H9 (cell line): ENCODE results near the gene APOBR. TPM values are rescaled to one million over a fixed set of nuclear protein-coding genes. Genes with fewer than 3 reads are reported as not detected.
"Not testable (repeated sequence)": the region's sequence is repeated elsewhere in the genome, so short reads cannot be mapped to it uniquely, and the experiment has no call there.

ENCODE experiments used
- DNase-seq: peaks from one replicate; pipeline ENCODE4 v3.0.0-alpha.2; 2017
- H2AFZ ChIP-seq: one replicate; pipeline ENCODE4 v1.6.1; 2013; ENCODE audit warnings: mild to moderate bottlenecking, low read length, control low read depth, moderate library complexity
- H2AK5ac ChIP-seq: 2 replicates; pipeline ENCODE4 v1.6.1; 2013; ENCODE audit warnings: low read length, control low read depth, mixed read lengths; ENCODE audit not compliant: insufficient read length
- H2BK120ac ChIP-seq: one replicate; pipeline ENCODE4 v1.6.1; 2013; ENCODE audit warnings: low read depth, mild to moderate bottlenecking, low read length, control low read depth, inconsistent platforms; ENCODE audit not compliant: poor library complexity, severe bottlenecking
- H2BK12ac ChIP-seq: 2 replicates; pipeline ENCODE4 v1.6.1; 2013; ENCODE audit warnings: low read length, control low read depth, mixed read lengths, low read depth; ENCODE audit not compliant: insufficient read length
- H2BK15ac ChIP-seq: 2 replicates; pipeline ENCODE4 v1.6.1; 2013; ENCODE audit warnings: low read depth, low read length, control low read depth
- H2BK20ac ChIP-seq: one replicate; pipeline ENCODE4 v1.6.1; 2013; ENCODE audit warnings: low read depth, mild to moderate bottlenecking, low read length, control low read depth, inconsistent platforms; ENCODE audit not compliant: poor library complexity, severe bottlenecking
- H2BK5ac ChIP-seq: 2 replicates; pipeline ENCODE4 v1.6.1; 2013; ENCODE audit warnings: low read length, control low read depth, mixed read lengths; ENCODE audit not compliant: insufficient read length
- H3K14ac ChIP-seq: 2 replicates; pipeline ENCODE4 v1.6.1; 2013; ENCODE audit warnings: low read length, control low read depth; ENCODE audit not compliant: insufficient read depth
- H3K18ac ChIP-seq: 2 replicates; pipeline ENCODE4 v1.6.1; 2013; ENCODE audit warnings: low read depth, mild to moderate bottlenecking, mixed read lengths, low read length, control low read depth; ENCODE audit not compliant: insufficient read length
- H3K23ac ChIP-seq: 2 replicates; pipeline ENCODE4 v1.6.1; 2013; ENCODE audit warnings: low read length, control low read depth, mixed read lengths, low read depth; ENCODE audit not compliant: insufficient read length
- H3K23me2 ChIP-seq: 2 replicates; pipeline ENCODE4 v1.6.1; 2013; ENCODE audit warnings: low read depth, mild to moderate bottlenecking, mixed read lengths, low read length, control low read depth; ENCODE audit not compliant: insufficient read length, poor library complexity, severe bottlenecking
- H3K27ac ChIP-seq: 2 replicates; pipeline ENCODE4 v1.5.1; 2013; ENCODE audit warnings: low read length, control low read depth, mixed read lengths, low read depth; ENCODE audit not compliant: insufficient read length
- H3K27me3 ChIP-seq: 2 replicates; pipeline ENCODE4 v1.6.1; 2013; ENCODE audit warnings: low read length, control low read depth, inconsistent platforms; ENCODE audit not compliant: insufficient read depth
- H3K4ac ChIP-seq: 2 replicates; pipeline ENCODE4 v1.6.1; 2013; ENCODE audit warnings: low read depth, mild to moderate bottlenecking, control low read depth, inconsistent platforms, low read length, moderate library complexity
- H3K4me1 ChIP-seq: 2 replicates; pipeline ENCODE4 v1.6.1; 2013; ENCODE audit warnings: low read length, control low read depth, inconsistent platforms; ENCODE audit not compliant: insufficient read depth
- H3K4me2 ChIP-seq: 2 replicates; pipeline ENCODE4 v1.6.1; 2013; ENCODE audit warnings: low read length, control low read depth, mixed read lengths; ENCODE audit not compliant: insufficient read length, insufficient read depth
- H3K56ac ChIP-seq: 2 replicates; pipeline ENCODE4 v1.6.1; 2013; ENCODE audit warnings: low read depth, mild to moderate bottlenecking, mixed read lengths, low read length, control low read depth; ENCODE audit not compliant: insufficient read length
- H3K79me1 ChIP-seq: 2 replicates; pipeline ENCODE4 v1.6.1; 2013; ENCODE audit warnings: low read depth, mild to moderate bottlenecking, moderate library complexity, low read length, control low read depth, inconsistent platforms; ENCODE audit not compliant: insufficient read depth, poor library complexity, severe bottlenecking
- H3K79me2 ChIP-seq: 2 replicates; pipeline ENCODE4 v1.6.1; 2013; ENCODE audit warnings: low read length, control low read depth, inconsistent platforms; ENCODE audit not compliant: insufficient read depth
- H3K9ac ChIP-seq: 2 replicates; pipeline ENCODE4 v1.6.1; 2013; ENCODE audit warnings: low read length, control low read depth, mixed read lengths; ENCODE audit not compliant: insufficient read length; ENCODE audit errors: extremely low read depth
- H3K9me3 ChIP-seq: one replicate; pipeline ENCODE4 v1.6.1; 2013; ENCODE audit warnings: low read depth, low read length, inconsistent platforms; ENCODE audit not compliant: control insufficient read depth
- H3T11ph ChIP-seq: one replicate; pipeline ENCODE4 v1.6.1; 2013; ENCODE audit warnings: mild to moderate bottlenecking, low read length, control low read depth, inconsistent platforms
- H4K20me1 ChIP-seq: one replicate; pipeline ENCODE4 v1.6.1; 2013; ENCODE audit not compliant: control insufficient read depth, insufficient read length, insufficient read depth
- H4K5ac ChIP-seq: 2 replicates; pipeline ENCODE4 v1.6.1; 2013; ENCODE audit warnings: low read depth, mild to moderate bottlenecking, mixed read lengths, low read length, control low read depth; ENCODE audit not compliant: insufficient read length
- H4K8ac ChIP-seq: replicated peaks from 2 replicates; pipeline ENCODE4 v1.6.1; 2013; ENCODE audit warnings: low read length, control low read depth, mixed read lengths, low read depth; ENCODE audit not compliant: insufficient read length
- H4K91ac ChIP-seq: 2 replicates; pipeline ENCODE4 v1.6.1; 2013; ENCODE audit warnings: low read depth, mild to moderate bottlenecking, moderate library complexity, mixed read lengths, low read length, control low read depth; ENCODE audit not compliant: insufficient read length
- H3K27ac Mint-ChIP-seq, 3 experiments: 2 replicates in 2 of 3; 3 replicates in 1 of 3; pipeline ENCODE4 v1.8.0; 2020 to 2021; ENCODE audit warnings: mixed read lengths in 3 of 3, mild to moderate bottlenecking in 1 of 3, moderate library complexity in 1 of 3
- H3K27me3 Mint-ChIP-seq: 2 replicates; pipeline ENCODE4 v1.8.0; 2021; ENCODE audit warnings: low read depth, mild to moderate bottlenecking, moderate library complexity, mixed read lengths
- H3K36me3 Mint-ChIP-seq, 3 experiments: 2 replicates in 2 of 3; 3 replicates in 1 of 3; pipeline ENCODE4 v1.8.0; 2020 to 2021; ENCODE audit warnings: low read depth in 3 of 3, mixed read lengths in 3 of 3; ENCODE audit not compliant: insufficient read depth in 1 of 3
- H3K4me1 Mint-ChIP-seq, 2 experiments: 2 replicates each; pipeline ENCODE4 v1.8.0; 2020; ENCODE audit warnings: mixed read lengths in 2 of 2
- H3K4me3 Mint-ChIP-seq, 2 experiments: 2 replicates in 1 of 2; 3 replicates in 1 of 2; pipeline ENCODE4 v1.8.0; 2020 to 2021; ENCODE audit warnings: mild to moderate bottlenecking in 2 of 2, mixed read lengths in 2 of 2, moderate library complexity in 1 of 2
- H3K9me3 Mint-ChIP-seq, 2 experiments: 2 replicates in 1 of 2; 3 replicates in 1 of 2; pipeline ENCODE4 v1.8.0; 2020; ENCODE audit warnings: mild to moderate bottlenecking in 2 of 2, mixed read lengths in 2 of 2, moderate library complexity in 1 of 2
- WGBS: extraction: QIAGEN DNeasy Blood & Tissue Kit; methylation state at CpG from one replicate; pipeline ENCODE4 v1.1.7; 2013; ENCODE audit warnings: missing lambda C conversion rate, low lambda C conversion rate, mixed read lengths; ENCODE audit not compliant: insufficient read length; ENCODE audit errors: extremely low coverage; 5-methylcytosine and 5-hydroxymethylcytosine counted together
- total RNA-seq: library from RNA; stranded (reverse); gene quantifications from 2 replicates; pipeline ENCODE4 v1.2.1, GENCODE V29; 2021

APOBR gene
- total RNA-seq, 1 experiment from 2014 or later = not detected

DNA sequence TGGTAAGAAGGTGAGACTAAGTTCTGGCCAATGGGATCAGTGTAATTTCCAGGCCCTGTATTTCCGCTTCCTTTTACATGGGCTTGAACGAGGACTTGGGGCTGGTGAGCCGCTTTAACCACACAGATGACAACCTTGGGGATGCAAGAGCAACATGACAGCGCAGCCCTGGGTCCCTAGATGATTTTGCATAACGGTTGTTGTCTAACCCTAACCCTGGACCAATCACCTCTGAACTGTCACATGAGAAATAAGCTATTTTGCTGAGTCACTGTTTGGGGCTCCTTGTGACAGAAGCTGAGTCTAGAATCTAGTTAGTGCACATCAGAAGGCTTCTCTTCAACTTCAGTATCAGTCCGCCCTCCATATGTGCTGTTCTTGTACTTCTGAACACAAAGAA is 47.4 kb upstream of the APOBR start:
- not testable (repeated sequence) for H3K4ac ChIP-seq, H3K27me3 ChIP-seq, H3K9ac ChIP-seq, H2AK5ac ChIP-seq, H3K79me1 ChIP-seq, H2BK120ac ChIP-seq, H4K91ac ChIP-seq, H2BK12ac ChIP-seq, H3K23ac ChIP-seq, H3K4me3 Mint-ChIP-seq, H2BK15ac ChIP-seq, H3T11ph ChIP-seq, H3K27ac ChIP-seq, H3K36me3 Mint-ChIP-seq, H3K27me3 Mint-ChIP-seq, H2BK20ac ChIP-seq, H4K5ac ChIP-seq, H3K4me1 Mint-ChIP-seq, H3K79me2 ChIP-seq, H3K9me3 ChIP-seq, H3K4me2 ChIP-seq, H2AFZ ChIP-seq, H3K14ac ChIP-seq, H4K20me1 ChIP-seq, H3K56ac ChIP-seq, H3K23me2 ChIP-seq, H3K18ac ChIP-seq, H2BK5ac ChIP-seq, H3K9me3 Mint-ChIP-seq, DNase-seq, H4K8ac ChIP-seq, H3K4me1 ChIP-seq, H3K27ac Mint-ChIP-seq
- no CpG with 5 or more reads among the region's 6 CpGs for WGBS
